Mesothelial cell of epicardium (in vitro differentiated cells): ENCODE results near the gene VMO1. TPM values are rescaled to one million over a fixed set of nuclear protein-coding genes. Genes with fewer than 3 reads are reported as not detected.
A peak's percentile ranks its signal among the peaks of the same experiment; 100 is the strongest.

Experiments
- DNase-seq, 2 experiments: peaks; one replicate each; pipeline ENCODE4 v3.0.0; 2021; ENCODE audit warnings: low spot score in 2 of 2; ENCODE audit not compliant: unreplicated experiment in 2 of 2
- H3K27ac Mint-ChIP-seq: 2 replicates; pipeline ENCODE4 v1.8.0; 2021; ENCODE audit warnings: mixed read lengths
- H3K27me3 Mint-ChIP-seq: 2 replicates; pipeline ENCODE4 v1.8.0; 2021; ENCODE audit warnings: low read depth, mixed read lengths
- H3K36me3 Mint-ChIP-seq: 2 replicates; pipeline ENCODE4 v1.8.0; 2021; ENCODE audit warnings: mixed read lengths
- H3K4me1 Mint-ChIP-seq: 2 replicates; pipeline ENCODE4 v1.8.0; 2021; ENCODE audit warnings: mixed read lengths
- H3K4me3 Mint-ChIP-seq: 2 replicates; pipeline ENCODE4 v1.8.0; 2021; ENCODE audit warnings: mild to moderate bottlenecking, moderate library complexity, mixed read lengths
- H3K9me3 Mint-ChIP-seq: 2 replicates; pipeline ENCODE4 v1.8.0; 2021; ENCODE audit warnings: mixed read lengths
- total RNA-seq: library from RNA; stranded (reverse); gene quantifications from 3 replicates; pipeline ENCODE4 v1.2.1, GENCODE V29; 2021
- TF ChIP-seq, protein P1 (sequence below): fragments of 200-600 bp; sonication (generic); IDR thresholded peaks from one replicate; pipeline ENCODE4 v1.5.0; 2021; ENCODE audit warnings: antibody characterized with exemption; ENCODE audit not compliant: unreplicated experiment

VMO1 gene
- total RNA-seq, 1 donor from 2014 or later, result 2.5 TPM

DNA sequence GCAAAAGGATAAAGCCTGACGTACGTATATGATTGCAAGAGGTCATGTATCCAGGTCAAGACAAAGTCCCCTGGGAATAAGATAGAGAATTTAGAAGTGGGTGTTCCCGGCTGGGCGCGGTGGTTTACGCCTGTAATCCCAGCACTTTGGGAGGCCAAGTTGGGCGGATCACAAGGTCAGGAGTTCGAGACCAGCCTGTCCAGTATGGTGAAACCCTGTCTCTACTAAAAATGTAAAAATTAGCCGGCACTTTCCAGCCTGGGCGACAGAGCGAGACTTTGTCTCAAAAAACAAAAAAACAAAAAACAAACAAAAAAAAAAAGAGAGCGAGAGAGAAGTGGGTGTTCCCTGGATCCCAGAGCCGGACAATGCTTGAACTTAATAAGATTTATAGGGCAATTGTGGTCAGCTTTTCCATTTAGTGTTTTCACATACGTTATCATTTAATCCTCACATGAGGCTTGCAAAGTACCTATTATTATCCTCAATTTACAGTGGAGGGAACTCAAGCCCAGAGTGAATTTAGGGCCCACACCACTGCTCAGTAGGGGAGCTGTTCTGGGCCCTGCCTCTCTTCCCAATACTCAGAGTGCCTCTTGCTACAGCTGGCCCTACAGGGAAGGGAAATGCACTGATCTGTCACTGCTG is 2.1 kb upstream of the VMO1 start:
- Mint-ChIP-seq H3K9me3 (no peaks in the 10 kb centered on the region), H3K27ac (no peak overlapping the region), H3K36me3 (no peaks in the 10 kb centered on the region), H3K4me3 (peak overlapping the region; percentile 79), H3K4me1 (peaks cover 19% of the 10 kb centered on the region), H3K27me3 (peaks cover 20% of the 10 kb centered on the region)
- TF ChIP-seq, protein P1, sequence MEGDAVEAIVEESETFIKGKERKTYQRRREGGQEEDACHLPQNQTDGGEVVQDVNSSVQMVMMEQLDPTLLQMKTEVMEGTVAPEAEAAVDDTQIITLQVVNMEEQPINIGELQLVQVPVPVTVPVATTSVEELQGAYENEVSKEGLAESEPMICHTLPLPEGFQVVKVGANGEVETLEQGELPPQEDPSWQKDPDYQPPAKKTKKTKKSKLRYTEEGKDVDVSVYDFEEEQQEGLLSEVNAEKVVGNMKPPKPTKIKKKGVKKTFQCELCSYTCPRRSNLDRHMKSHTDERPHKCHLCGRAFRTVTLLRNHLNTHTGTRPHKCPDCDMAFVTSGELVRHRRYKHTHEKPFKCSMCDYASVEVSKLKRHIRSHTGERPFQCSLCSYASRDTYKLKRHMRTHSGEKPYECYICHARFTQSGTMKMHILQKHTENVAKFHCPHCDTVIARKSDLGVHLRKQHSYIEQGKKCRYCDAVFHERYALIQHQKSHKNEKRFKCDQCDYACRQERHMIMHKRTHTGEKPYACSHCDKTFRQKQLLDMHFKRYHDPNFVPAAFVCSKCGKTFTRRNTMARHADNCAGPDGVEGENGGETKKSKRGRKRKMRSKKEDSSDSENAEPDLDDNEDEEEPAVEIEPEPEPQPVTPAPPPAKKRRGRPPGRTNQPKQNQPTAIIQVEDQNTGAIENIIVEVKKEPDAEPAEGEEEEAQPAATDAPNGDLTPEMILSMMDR, result no peak
- DNase-seq, result no peak

DNA sequence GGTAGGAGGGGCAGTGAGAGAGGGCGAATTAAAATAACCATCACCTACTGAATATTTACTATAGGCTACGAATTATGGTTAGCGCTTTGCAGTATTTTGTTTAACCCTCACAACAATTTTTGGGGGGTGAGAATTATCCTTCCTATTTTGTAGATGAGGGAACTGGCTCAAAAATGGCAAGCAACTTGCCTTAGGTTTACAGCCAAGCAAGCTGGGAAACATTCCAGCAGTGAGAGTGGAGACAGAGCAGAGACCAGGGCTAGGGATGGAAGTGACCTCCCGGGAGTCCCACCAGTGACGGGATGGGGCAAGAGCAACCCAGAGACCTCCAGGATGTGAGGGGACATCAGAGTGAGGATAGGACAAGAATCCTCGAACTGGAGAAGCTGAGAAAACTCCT is 352 bp upstream of the VMO1 start:
- Mint-ChIP-seq H3K27ac (no peak overlapping the region), H3K27me3 (peaks cover 20% of the 10 kb centered on the region), H3K9me3 (no peaks in the 10 kb centered on the region), H3K4me3 (no peak overlapping the region), H3K4me1 (peaks cover 19% of the 10 kb centered on the region), H3K36me3 (no peaks in the 10 kb centered on the region)
- no peak for DNase-seq
- TF ChIP-seq, protein P1, result no peak

DNA sequence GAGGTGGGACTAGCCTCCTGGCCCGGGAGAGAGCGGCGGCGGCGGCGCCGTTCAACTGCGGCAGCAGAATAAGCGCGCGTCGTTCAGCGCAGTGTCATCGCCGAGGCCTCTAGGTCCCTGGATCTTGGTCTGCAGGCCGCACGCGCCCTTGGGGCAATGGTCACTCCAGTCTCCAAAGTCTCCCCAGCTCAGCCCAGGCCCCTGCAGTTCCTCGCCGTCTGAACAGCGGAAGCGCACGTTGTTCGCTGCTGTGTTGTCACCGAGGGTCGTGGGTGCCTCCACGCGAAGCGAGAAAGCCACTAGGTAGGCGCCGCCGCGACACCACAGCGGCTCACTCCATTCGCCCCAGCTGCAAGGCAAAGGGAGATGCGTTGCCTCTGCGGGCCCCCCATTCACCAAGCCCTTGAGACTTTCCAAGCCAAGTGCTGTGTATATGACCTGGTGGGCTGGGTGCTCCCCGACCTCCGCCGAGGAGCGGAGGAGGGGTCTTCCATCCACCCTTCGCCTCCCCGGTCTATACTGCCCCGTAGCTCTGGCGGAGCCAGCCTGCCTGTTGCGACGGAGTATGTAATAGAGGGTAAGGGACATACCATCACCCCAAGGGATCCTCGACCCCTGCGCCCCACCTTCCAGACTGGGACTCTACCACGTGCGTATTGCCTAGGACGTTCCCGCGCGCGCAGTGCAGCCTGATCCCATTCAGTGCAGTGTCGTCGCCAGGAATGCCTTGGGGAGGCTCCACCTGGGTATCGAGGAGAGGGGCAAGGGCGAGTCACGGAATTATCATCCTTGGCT is 656 bp downstream of the VMO1 start:
- H3K4me1 Mint-ChIP-seq, result peaks cover 16% of the 10 kb centered on the region
- DNase-seq, result no peak
- no peaks in the 10 kb centered on the region for H3K36me3 Mint-ChIP-seq
- H3K4me3 Mint-ChIP-seq, result no peak overlapping the region
- TF ChIP-seq, protein P1, result no peak
- no peaks in the 10 kb centered on the region for H3K9me3 Mint-ChIP-seq
- no peak overlapping the region for H3K27ac Mint-ChIP-seq
- peaks cover 22% of the 10 kb centered on the region for H3K27me3 Mint-ChIP-seq

DNA sequence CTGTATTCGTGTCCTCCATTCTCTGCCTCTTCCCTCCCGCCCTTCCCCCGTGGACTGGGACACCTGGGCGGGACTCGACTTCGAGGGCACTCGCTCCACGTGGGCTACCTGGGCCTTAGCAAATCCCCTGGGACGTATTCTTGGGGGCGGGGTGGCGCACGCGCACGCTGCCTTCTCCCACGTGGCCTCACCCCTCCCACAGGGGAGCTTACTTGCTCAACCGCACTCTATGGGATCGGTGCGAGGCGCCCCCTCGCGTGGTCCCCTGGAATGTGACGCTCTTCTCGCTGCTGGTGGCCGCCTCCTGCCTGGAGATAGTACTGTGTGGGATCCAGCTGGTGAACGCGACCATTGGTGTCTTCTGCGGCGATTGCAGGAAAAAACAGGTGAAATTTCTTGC is 3.5 kb downstream of the VMO1 start:
- Mint-ChIP-seq H3K27me3 (peaks cover 29% of the 10 kb centered on the region), H3K27ac (no peak overlapping the region), H3K4me3 (no peak overlapping the region), H3K9me3 (no peaks in the 10 kb centered on the region), H3K4me1 (peaks cover 8% of the 10 kb centered on the region), H3K36me3 (no peaks in the 10 kb centered on the region)
- DNase-seq, result no peak
- TF ChIP-seq, protein P1, result no peak

DNA sequence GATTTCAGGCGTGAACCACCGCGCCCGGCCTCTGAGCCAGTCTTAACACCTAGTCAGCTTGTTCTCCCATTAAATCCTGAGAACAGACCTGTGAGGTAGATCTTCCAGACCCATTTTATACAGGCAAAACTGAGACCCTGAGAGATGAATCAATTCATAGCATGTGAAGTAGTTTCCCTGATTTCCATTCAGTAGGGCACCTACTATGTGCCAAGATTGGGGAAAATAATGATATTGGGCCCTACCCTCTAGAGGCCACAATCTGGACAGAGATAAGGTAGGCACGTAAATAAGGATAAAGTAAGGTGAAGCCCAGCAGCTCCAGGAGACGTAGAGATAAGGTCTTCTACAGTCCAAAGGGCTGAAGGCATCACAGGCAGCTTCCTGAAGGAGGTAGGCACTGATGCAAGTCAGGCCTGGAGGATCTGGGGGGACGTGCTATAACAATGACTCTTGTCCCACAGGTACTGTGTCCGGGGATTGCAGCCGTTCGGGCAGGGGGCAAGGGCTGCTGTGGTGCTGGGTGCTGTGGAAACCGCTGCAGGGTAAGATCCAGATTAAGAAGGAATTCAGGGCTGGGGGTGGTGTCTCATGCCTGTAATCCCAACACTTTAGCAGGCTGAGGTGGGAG is 5.7 kb downstream of the VMO1 start:
- Mint-ChIP-seq H3K36me3 (no peaks in the 10 kb centered on the region), H3K9me3 (no peaks in the 10 kb centered on the region), H3K4me1 (no peaks in the 10 kb centered on the region), H3K27ac (no peak overlapping the region), H3K4me3 (no peak overlapping the region), H3K27me3 (peaks cover 21% of the 10 kb centered on the region)
- DNase-seq, result no peak
- TF ChIP-seq, protein P1, result no peak
